Measurements from ENCODE around the gene KCNAB1. TPM values are rescaled to one million over a fixed set of nuclear protein-coding genes. Genes with fewer than 3 reads are reported as not detected.
A peak's percentile ranks its signal among the peaks of the same experiment; 100 is the strongest.

Gene KCNAB1
- total RNA-seq, 2 experiments from 2014 or later = not detected

DNA sequence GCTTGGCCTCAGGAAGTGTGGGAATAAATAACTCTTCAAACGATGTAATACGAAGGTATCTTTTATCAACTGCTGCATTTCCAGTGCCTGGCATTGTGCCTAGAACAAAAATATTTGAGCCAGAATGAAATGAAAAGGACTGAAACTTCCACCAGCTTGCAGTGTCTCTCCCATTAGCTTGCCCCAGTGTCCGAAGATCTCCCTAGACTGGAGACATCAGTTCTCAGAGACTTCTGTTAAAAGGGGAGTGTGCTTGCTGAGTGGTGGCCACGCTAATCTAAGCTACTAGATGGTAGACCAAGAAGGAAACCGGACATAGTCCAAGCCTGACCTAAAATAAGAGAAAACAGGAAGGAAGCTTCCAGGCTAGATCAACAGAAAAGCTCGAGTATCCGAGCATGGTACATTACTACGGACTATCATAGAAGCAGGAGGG is 28.6 kb downstream of the KCNAB1 start:
- Histone ChIP-seq H3K4me2 (ENCODE audit: low read length) (no peak overlapping the region), H3K4me3 (ENCODE audit: low read depth, low read length, poor library complexity, severe bottlenecking) (no peak overlapping the region), H3K9me3 (ENCODE audit: low read length) (no peaks in the 10 kb centered on the region), H3K79me2 (ENCODE audit: insufficient read depth, low read depth, low read length) (no peaks in the 10 kb centered on the region), H2AFZ (ENCODE audit: low read length) (no peak overlapping the region), H3K4me1 (ENCODE audit: insufficient read depth, low read length, poor library complexity, severe bottlenecking) (no peaks in the 10 kb centered on the region), H4K20me1 (ENCODE audit: insufficient read depth, low read length) (no peaks in the 10 kb centered on the region), H3K9me2 (ENCODE audit: insufficient read depth, low read length) (no peaks in the 10 kb centered on the region), H3K27ac (ENCODE audit: low read depth, low read length, poor library complexity, severe bottlenecking) (no peak overlapping the region), H3K36me3 (ENCODE audit: insufficient read depth, low read length) (no peaks in the 10 kb centered on the region)
- ChIA-PET POLR2A (interaction anchor here (0.6 to 1.0 kb wide), 3 partner anchors 10 to 525 kb away, joined by 3 to 4 read pairs (median 3); no protein-coding TSS in a partner anchor), CTCF (ENCODE audit: unreplicated experiment) (no interaction called here)
- no TSS peak for BruUV-seq (replicated peaks)
- intact Hi-C loops (cut with micrococcal nuclease; ENCODE audit: unreplicated experiment) = no loop called here
- no peak for DNase-seq (ENCODE audit: low spot score)
- no peak for TF ChIP-seq EZH2phosphoT487 (IDR thresholded peaks at IDR 0.05; ENCODE audit: borderline replicate concordance, low read depth, low read length)
- TF ChIP-seq, protein P1, sequence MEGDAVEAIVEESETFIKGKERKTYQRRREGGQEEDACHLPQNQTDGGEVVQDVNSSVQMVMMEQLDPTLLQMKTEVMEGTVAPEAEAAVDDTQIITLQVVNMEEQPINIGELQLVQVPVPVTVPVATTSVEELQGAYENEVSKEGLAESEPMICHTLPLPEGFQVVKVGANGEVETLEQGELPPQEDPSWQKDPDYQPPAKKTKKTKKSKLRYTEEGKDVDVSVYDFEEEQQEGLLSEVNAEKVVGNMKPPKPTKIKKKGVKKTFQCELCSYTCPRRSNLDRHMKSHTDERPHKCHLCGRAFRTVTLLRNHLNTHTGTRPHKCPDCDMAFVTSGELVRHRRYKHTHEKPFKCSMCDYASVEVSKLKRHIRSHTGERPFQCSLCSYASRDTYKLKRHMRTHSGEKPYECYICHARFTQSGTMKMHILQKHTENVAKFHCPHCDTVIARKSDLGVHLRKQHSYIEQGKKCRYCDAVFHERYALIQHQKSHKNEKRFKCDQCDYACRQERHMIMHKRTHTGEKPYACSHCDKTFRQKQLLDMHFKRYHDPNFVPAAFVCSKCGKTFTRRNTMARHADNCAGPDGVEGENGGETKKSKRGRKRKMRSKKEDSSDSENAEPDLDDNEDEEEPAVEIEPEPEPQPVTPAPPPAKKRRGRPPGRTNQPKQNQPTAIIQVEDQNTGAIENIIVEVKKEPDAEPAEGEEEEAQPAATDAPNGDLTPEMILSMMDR (conservative IDR thresholded peaks at IDR 0.05; ENCODE audit: low read length) = no peak

DNA sequence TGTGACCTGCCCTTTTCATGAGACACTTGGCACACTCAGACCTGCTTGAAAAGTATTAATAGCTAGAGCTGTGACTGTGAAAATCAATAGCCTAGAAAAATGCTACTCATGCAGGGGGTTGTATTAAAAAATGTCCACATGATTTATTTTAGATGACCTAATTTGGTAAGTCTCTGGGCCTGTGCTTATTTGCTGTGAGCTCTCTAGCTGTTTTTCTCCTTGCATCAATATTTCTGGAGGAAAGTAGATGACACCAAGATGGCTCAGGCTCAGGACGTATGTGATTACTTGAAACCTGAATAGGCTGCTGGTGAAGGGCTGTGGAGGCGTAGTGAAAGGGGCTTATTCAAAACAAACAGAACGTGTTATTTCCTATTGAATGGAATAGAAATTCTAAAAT is 29.5 kb downstream of the KCNAB1 start:
- POLR2A ChIA-PET = interaction anchor here (0.9 to 1.0 kb wide), 2 partner anchors 11 to 28 kb away, joined by 3 to 4 read pairs; no protein-coding TSS in a partner anchor
- no peak for DNase-seq (ENCODE audit: low spot score)
- BruUV-seq (replicated peaks) = no TSS peak
- Histone ChIP-seq H3K4me3 (ENCODE audit: low read depth, low read length, poor library complexity, severe bottlenecking) (no peak overlapping the region), H3K4me1 (ENCODE audit: insufficient read depth, low read length, poor library complexity, severe bottlenecking) (no peaks in the 10 kb centered on the region), H4K20me1 (ENCODE audit: insufficient read depth, low read length) (no peaks in the 10 kb centered on the region), H3K9me2 (ENCODE audit: insufficient read depth, low read length) (no peaks in the 10 kb centered on the region), H3K79me2 (ENCODE audit: insufficient read depth, low read depth, low read length) (no peaks in the 10 kb centered on the region), H2AFZ (ENCODE audit: low read length) (no peak overlapping the region), H3K9me3 (ENCODE audit: low read length) (no peaks in the 10 kb centered on the region), H3K27ac (ENCODE audit: low read depth, low read length, poor library complexity, severe bottlenecking) (no peak overlapping the region), H3K36me3 (ENCODE audit: insufficient read depth, low read length) (no peaks in the 10 kb centered on the region), H3K4me2 (ENCODE audit: low read length) (no peak overlapping the region)
- TF ChIP-seq EZH2phosphoT487 (IDR thresholded peaks at IDR 0.05; ENCODE audit: borderline replicate concordance, low read depth, low read length) = no peak
- TF ChIP-seq, protein P1 (conservative IDR thresholded peaks at IDR 0.05; ENCODE audit: low read length) = no peak
- CTCF ChIA-PET (ENCODE audit: unreplicated experiment) = no interaction called here
- intact Hi-C loops (cut with micrococcal nuclease; ENCODE audit: unreplicated experiment) = loop anchor here (1.0 to 10.0 kb wide), 4 partner anchors 232 to 1055 kb away; no protein-coding TSS in a partner anchor

DNA sequence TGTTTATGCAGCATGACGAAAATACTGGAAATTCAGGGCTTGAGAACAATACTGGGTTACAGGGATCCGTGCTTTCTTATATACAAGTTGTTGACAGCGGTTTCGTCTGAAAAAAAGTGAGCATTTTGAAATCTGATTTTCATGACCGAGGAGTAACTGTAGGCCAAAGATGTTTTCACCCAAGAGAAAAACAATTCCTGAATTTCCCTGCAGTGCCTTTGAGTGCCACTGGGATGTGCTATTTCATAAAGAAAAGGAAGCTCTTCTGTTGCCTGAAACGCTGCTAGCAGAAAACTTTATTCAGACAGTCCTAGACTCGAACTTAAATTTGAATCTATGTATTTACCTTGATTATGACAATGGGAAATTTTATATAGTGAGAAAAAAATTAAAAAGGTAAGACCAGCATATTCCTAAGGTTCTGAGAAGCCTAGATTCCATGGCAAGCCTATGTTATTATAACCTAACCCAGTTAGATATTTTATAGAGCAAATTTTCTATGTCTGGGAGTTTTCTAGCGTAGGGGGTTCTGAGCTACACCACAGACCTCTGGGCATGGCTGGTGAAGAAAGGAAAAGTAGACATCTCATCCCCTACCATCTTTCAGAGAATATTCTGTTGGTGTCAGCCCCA is 30.2 kb downstream of the KCNAB1 start:
- Histone ChIP-seq H2AFZ (ENCODE audit: low read length) (no peak overlapping the region), H3K4me2 (ENCODE audit: low read length) (no peak overlapping the region), H3K79me2 (ENCODE audit: insufficient read depth, low read depth, low read length) (no peaks in the 10 kb centered on the region), H3K27ac (ENCODE audit: low read depth, low read length, poor library complexity, severe bottlenecking) (no peak overlapping the region), H3K9me2 (ENCODE audit: insufficient read depth, low read length) (no peaks in the 10 kb centered on the region), H3K4me1 (ENCODE audit: insufficient read depth, low read length, poor library complexity, severe bottlenecking) (no peaks in the 10 kb centered on the region), H3K4me3 (ENCODE audit: low read depth, low read length, poor library complexity, severe bottlenecking) (no peak overlapping the region), H4K20me1 (ENCODE audit: insufficient read depth, low read length) (no peaks in the 10 kb centered on the region), H3K36me3 (ENCODE audit: insufficient read depth, low read length) (no peaks in the 10 kb centered on the region), H3K9me3 (ENCODE audit: low read length) (no peaks in the 10 kb centered on the region)
- CTCF ChIA-PET (ENCODE audit: unreplicated experiment) = no interaction called here
- peak; percentile 52 for DNase-seq (ENCODE audit: low spot score)
- TF ChIP-seq, protein P1 (conservative IDR thresholded peaks at IDR 0.05; ENCODE audit: low read length) = peak; percentile 95
- no peak for TF ChIP-seq EZH2phosphoT487 (IDR thresholded peaks at IDR 0.05; ENCODE audit: borderline replicate concordance, low read depth, low read length)
- BruUV-seq (replicated peaks) = no TSS peak
- intact Hi-C loops (cut with micrococcal nuclease; ENCODE audit: unreplicated experiment) = loop anchor here (1.0 to 10.0 kb wide), 4 partner anchors 232 to 1054 kb away; no protein-coding TSS in a partner anchor
- POLR2A ChIA-PET = interaction anchor here (0.9 to 1.0 kb wide), 2 partner anchors 29 to 930 kb away, joined by 3 read pairs; no protein-coding TSS in a partner anchor

Data from OCI-LY7 (cell line).